Dendritic cell treated with granulocyte-macrophage colony-stimulating factor and Interleukin-4, amounts not matched to agents 40 ng/mL and 50 ng/mL, for 4 days (primary cell): ENCODE measurements around the gene SEC16B.

ENCODE experiments used
- H3K27ac Mint-ChIP-seq: one replicate; pipeline ENCODE4 v1.8.0; 2022; ENCODE audit warnings: mild to moderate bottlenecking, mixed read lengths
- H3K27me3 Mint-ChIP-seq: one replicate; pipeline ENCODE4 v1.8.0; 2022; ENCODE audit warnings: mild to moderate bottlenecking, mixed read lengths
- H3K36me3 Mint-ChIP-seq: one replicate; pipeline ENCODE4 v1.8.0; 2022; ENCODE audit warnings: low read depth, mixed read lengths
- H3K4me1 Mint-ChIP-seq: one replicate; pipeline ENCODE4 v1.8.0; 2022; ENCODE audit warnings: low read depth, mixed read lengths
- H3K4me3 Mint-ChIP-seq: one replicate; pipeline ENCODE4 v1.8.0; 2022; ENCODE audit warnings: mild to moderate bottlenecking, moderate library complexity, mixed read lengths
- H3K9me3 Mint-ChIP-seq: one replicate; pipeline ENCODE4 v1.8.0; 2022; ENCODE audit warnings: mixed read lengths
- intact Hi-C: fragments of 100-400 bp; cut with micrococcal nuclease; formaldehyde crosslinking; loops from one replicate; pipeline ENCODE4 v1.15.0; 2022

The SEC16B gene

GRCh38 chr1:177897281-177897997 is 72.4 kb downstream of the SEC16B start:
- H3K36me3 Mint-ChIP-seq, result no peaks in the 10 kb centered on the region

More at GRCh38 chr1:177897281-177897997, 72.4 kb downstream of the SEC16B start:
- Mint-ChIP-seq H3K4me1 (no peaks in the 10 kb centered on the region), H3K4me3 (no peak overlapping the region), H3K27me3 (no peaks in the 10 kb centered on the region), H3K27ac (no peak overlapping the region), H3K9me3 (peaks cover 3% of the 10 kb centered on the region)
- intact Hi-C loops, result no loop called here
